SH-SY5Y (cell line): Measurements from ENCODE around the gene SHD.

ENCODE experiments used
- GATA2 ChIP-seq: IDR thresholded peaks from 2 replicates; pipeline ENCODE4 v1.6.1; 2011; ENCODE audit warnings: mild to moderate bottlenecking, low read depth, low read length
- GATA3 ChIP-seq: IDR thresholded peaks from 2 replicates; pipeline ENCODE4 v1.6.1; 2011; ENCODE audit warnings: low read depth, mild to moderate bottlenecking, low read length, moderate library complexity

- TF ChIP-seq GATA2 = no peak
- TF ChIP-seq GATA3 = no peak
These were observed 17.1 kb downstream of the SHD start for GRCh38 chr19:4295972-4296771.
